WTC11 (cell line): ENCODE data around the gene NFATC1. TPM values are rescaled to one million over a fixed set of nuclear protein-coding genes. Genes with fewer than 3 reads are reported as not detected.

Experiments used
- ATAC-seq: fragments of 200-7000 bp; cut with Tn5 transposase; 2 replicates; pipeline ENCODE4 v1.10.0; 2021; ENCODE audit warnings: mild to moderate bottlenecking, moderate library complexity
- CTCF ChIA-PET: fragments of 300-600 bp; sonication (Branson Sonifier 250); formaldehyde crosslinking; loops from one replicate; lab custom pipeline; 2021; ENCODE audit warnings: antibody characterized with exemption; lab: Charles Lee
- POLR2A ChIA-PET: fragments of 350-600 bp; sonication (Branson Sonifier 250); formaldehyde crosslinking; loops from one replicate; lab custom pipeline; 2021; ENCODE audit warnings: antibody characterized with exemption; lab: Charles Lee
- DNase-seq: peaks from one replicate; pipeline ENCODE4 v3.0.0; 2021; ENCODE audit warnings: low spot score
- H3K27ac Mint-ChIP-seq: 2 replicates; pipeline ENCODE4 v1.8.0; 2021; ENCODE audit warnings: mixed read lengths
- H3K27me3 Mint-ChIP-seq: 2 replicates; pipeline ENCODE4 v1.8.0; 2021; ENCODE audit warnings: low read depth, mild to moderate bottlenecking, moderate library complexity, mixed read lengths
- H3K36me3 Mint-ChIP-seq: 2 replicates; pipeline ENCODE4 v1.8.0; 2021; ENCODE audit warnings: mixed read lengths
- H3K4me1 Mint-ChIP-seq: 2 replicates; pipeline ENCODE4 v1.8.0; 2022; ENCODE audit warnings: mixed read lengths
- H3K4me3 Mint-ChIP-seq: 2 replicates; pipeline ENCODE4 v1.8.0; 2021; ENCODE audit warnings: mild to moderate bottlenecking, moderate library complexity, mixed read lengths
- H3K9me3 Mint-ChIP-seq: 2 replicates; pipeline ENCODE4 v1.8.0; 2021; ENCODE audit warnings: mixed read lengths
- CREM ChIP-seq: sonication (generic); formaldehyde crosslinking; IDR thresholded peaks from 2 replicates; pipeline ENCODE4 v1.8.1; 2022; ENCODE audit warnings: mild to moderate bottlenecking, missing genetic modification reagents, moderate library complexity
- ETV6 ChIP-seq: sonication (generic); formaldehyde crosslinking; IDR thresholded peaks from 2 replicates; pipeline ENCODE4 v1.8.1; 2022; ENCODE audit warnings: mild to moderate bottlenecking, missing genetic modification reagents
- GTF2I ChIP-seq: fragments of 250-450 bp; sonication (Bioruptor Pico); conservative IDR thresholded peaks from 2 replicates; pipeline ENCODE4 v1.4.0; 2021; ENCODE audit warnings: mild to moderate bottlenecking
- JAZF1 ChIP-seq: fragments of 250-450 bp; sonication (Bioruptor Pico); IDR thresholded peaks from 2 replicates; pipeline ENCODE4 v1.9.0; 2021; ENCODE audit warnings: moderate library complexity, mild to moderate bottlenecking, inconsistent platforms
- JUN ChIP-seq: sonication (generic); formaldehyde crosslinking; IDR thresholded peaks from 2 replicates; pipeline ENCODE4 v1.8.0; 2023; ENCODE audit warnings: mild to moderate bottlenecking, missing genetic modification reagents
- KAT7 ChIP-seq: sonication (generic); formaldehyde crosslinking; IDR thresholded peaks from 2 replicates; pipeline ENCODE4 v1.8.1; 2023; ENCODE audit warnings: missing genetic modification reagents, mild to moderate bottlenecking, borderline replicate concordance
- MXD4 ChIP-seq: fragments of 250-450 bp; sonication (Bioruptor Pico); IDR thresholded peaks from 2 replicates; pipeline ENCODE4 v1.8.0; 2021; ENCODE audit warnings: mild to moderate bottlenecking, moderate library complexity, borderline replicate concordance
- NR1H2 ChIP-seq: sonication (generic); formaldehyde crosslinking; IDR thresholded peaks from 2 replicates; pipeline ENCODE4 v1.9.0; 2021; ENCODE audit warnings: mild to moderate bottlenecking, moderate library complexity, missing genetic modification reagents
- RORB ChIP-seq: fragments of 250-450 bp; sonication (Bioruptor Pico); IDR thresholded peaks from 2 replicates; pipeline ENCODE4 v1.9.0; 2021; ENCODE audit warnings: mild to moderate bottlenecking
- SMAD4 ChIP-seq: sonication (generic); formaldehyde crosslinking; IDR thresholded peaks from 2 replicates; pipeline ENCODE4 v1.8.0; 2022; ENCODE audit warnings: mild to moderate bottlenecking, missing genetic modification reagents
- TEAD1 ChIP-seq: sonication (generic); formaldehyde crosslinking; IDR thresholded peaks from 2 replicates; pipeline ENCODE4 v1.8.0; 2022; ENCODE audit warnings: mild to moderate bottlenecking, missing genetic modification reagents
- TEAD4 ChIP-seq: sonication (generic); formaldehyde crosslinking; IDR thresholded peaks from 2 replicates; pipeline ENCODE4 v1.8.0; 2022; ENCODE audit warnings: mild to moderate bottlenecking, missing genetic modification reagents
- USF2 ChIP-seq: sonication (generic); formaldehyde crosslinking; IDR thresholded peaks from 2 replicates; pipeline ENCODE4 v1.8.1; 2023; ENCODE audit warnings: mild to moderate bottlenecking, missing genetic modification reagents, moderate library complexity
- ZNF263 ChIP-seq: sonication (generic); formaldehyde crosslinking; IDR thresholded peaks from 2 replicates; pipeline ENCODE4 v1.8.1; 2022; ENCODE audit warnings: low read depth, mild to moderate bottlenecking, moderate library complexity, missing genetic modification reagents
- ZNF396 ChIP-seq: fragments of 250-450 bp; sonication (Bioruptor Pico); IDR thresholded peaks from 2 replicates; pipeline ENCODE4 v1.8.0; 2021; ENCODE audit warnings: mild to moderate bottlenecking, moderate library complexity, borderline replicate concordance
- total RNA-seq: library from RNA; stranded (reverse); gene quantifications from 3 replicates; pipeline ENCODE4 v1.2.3, GENCODE V29; 2021
- TF ChIP-seq, protein P1 (sequence below): fragments of 250-450 bp; sonication (Bioruptor Pico); IDR thresholded peaks from 2 replicates; pipeline ENCODE4 v1.9.0; 2021; ENCODE audit warnings: mild to moderate bottlenecking, borderline replicate concordance
- TF ChIP-seq, protein P2 (sequence below): sonication (generic); formaldehyde crosslinking; IDR thresholded peaks from 2 replicates; pipeline ENCODE4 v1.8.0; 2022; ENCODE audit warnings: missing genetic modification reagents
- TF ChIP-seq, protein P3 (sequence below): fragments of 250-450 bp; sonication (Bioruptor Pico); IDR thresholded peaks from 2 replicates; pipeline ENCODE4 v1.9.0; 2021; ENCODE audit warnings: moderate library complexity, mild to moderate bottlenecking, inconsistent platforms, borderline replicate concordance
- TF ChIP-seq, protein P4 (sequence below): sonication (generic); formaldehyde crosslinking; IDR thresholded peaks from 2 replicates; pipeline ENCODE4 v1.8.0; 2023; ENCODE audit warnings: missing genetic modification reagents
- TF ChIP-seq, protein P5 (sequence below): sonication (generic); formaldehyde crosslinking; IDR thresholded peaks from 2 replicates; pipeline ENCODE4 v1.8.1; 2022; ENCODE audit warnings: low read depth, missing genetic modification reagents, borderline replicate concordance

Gene NFATC1
- total RNA-seq, 1 experiment from 2014 or later, result 20.2 TPM

- ATAC-seq (no peak; the same call in 1 of the 2 replicates), DNase-seq (no peak)
- CTCF ChIA-PET, result interaction anchor here (0.9 kb wide), 1 partner anchor 9 kb away, joined by 3 read pairs; no protein-coding TSS in a partner anchor
- Mint-ChIP-seq H3K27me3 (peaks cover 5% of the 10 kb centered on the region; the same call in 1 of the 2 replicates), H3K27ac (peak overlapping the region; percentile 45), H3K9me3 (peaks cover 12% of the 10 kb centered on the region), H3K4me1 (peaks cover 26% of the 10 kb centered on the region), H3K4me3 (no peak overlapping the region), H3K36me3 (no peaks in the 10 kb centered on the region)
- no peak for TF ChIP-seq JUN
- no peak for TF ChIP-seq KAT7 (CRISPR knock-in tag)
- no peak for TF ChIP-seq SMAD4
- TF ChIP-seq, protein P1, sequence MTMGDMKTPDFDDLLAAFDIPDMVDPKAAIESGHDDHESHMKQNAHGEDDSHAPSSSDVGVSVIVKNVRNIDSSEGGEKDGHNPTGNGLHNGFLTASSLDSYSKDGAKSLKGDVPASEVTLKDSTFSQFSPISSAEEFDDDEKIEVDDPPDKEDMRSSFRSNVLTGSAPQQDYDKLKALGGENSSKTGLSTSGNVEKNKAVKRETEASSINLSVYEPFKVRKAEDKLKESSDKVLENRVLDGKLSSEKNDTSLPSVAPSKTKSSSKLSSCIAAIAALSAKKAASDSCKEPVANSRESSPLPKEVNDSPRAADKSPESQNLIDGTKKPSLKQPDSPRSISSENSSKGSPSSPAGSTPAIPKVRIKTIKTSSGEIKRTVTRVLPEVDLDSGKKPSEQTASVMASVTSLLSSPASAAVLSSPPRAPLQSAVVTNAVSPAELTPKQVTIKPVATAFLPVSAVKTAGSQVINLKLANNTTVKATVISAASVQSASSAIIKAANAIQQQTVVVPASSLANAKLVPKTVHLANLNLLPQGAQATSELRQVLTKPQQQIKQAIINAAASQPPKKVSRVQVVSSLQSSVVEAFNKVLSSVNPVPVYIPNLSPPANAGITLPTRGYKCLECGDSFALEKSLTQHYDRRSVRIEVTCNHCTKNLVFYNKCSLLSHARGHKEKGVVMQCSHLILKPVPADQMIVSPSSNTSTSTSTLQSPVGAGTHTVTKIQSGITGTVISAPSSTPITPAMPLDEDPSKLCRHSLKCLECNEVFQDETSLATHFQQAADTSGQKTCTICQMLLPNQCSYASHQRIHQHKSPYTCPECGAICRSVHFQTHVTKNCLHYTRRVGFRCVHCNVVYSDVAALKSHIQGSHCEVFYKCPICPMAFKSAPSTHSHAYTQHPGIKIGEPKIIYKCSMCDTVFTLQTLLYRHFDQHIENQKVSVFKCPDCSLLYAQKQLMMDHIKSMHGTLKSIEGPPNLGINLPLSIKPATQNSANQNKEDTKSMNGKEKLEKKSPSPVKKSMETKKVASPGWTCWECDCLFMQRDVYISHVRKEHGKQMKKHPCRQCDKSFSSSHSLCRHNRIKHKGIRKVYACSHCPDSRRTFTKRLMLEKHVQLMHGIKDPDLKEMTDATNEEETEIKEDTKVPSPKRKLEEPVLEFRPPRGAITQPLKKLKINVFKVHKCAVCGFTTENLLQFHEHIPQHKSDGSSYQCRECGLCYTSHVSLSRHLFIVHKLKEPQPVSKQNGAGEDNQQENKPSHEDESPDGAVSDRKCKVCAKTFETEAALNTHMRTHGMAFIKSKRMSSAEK (CRISPR knock-in tag), result no peak
- no peak for TF ChIP-seq GTF2I (CRISPR knock-in tag)
- TF ChIP-seq, protein P2, sequence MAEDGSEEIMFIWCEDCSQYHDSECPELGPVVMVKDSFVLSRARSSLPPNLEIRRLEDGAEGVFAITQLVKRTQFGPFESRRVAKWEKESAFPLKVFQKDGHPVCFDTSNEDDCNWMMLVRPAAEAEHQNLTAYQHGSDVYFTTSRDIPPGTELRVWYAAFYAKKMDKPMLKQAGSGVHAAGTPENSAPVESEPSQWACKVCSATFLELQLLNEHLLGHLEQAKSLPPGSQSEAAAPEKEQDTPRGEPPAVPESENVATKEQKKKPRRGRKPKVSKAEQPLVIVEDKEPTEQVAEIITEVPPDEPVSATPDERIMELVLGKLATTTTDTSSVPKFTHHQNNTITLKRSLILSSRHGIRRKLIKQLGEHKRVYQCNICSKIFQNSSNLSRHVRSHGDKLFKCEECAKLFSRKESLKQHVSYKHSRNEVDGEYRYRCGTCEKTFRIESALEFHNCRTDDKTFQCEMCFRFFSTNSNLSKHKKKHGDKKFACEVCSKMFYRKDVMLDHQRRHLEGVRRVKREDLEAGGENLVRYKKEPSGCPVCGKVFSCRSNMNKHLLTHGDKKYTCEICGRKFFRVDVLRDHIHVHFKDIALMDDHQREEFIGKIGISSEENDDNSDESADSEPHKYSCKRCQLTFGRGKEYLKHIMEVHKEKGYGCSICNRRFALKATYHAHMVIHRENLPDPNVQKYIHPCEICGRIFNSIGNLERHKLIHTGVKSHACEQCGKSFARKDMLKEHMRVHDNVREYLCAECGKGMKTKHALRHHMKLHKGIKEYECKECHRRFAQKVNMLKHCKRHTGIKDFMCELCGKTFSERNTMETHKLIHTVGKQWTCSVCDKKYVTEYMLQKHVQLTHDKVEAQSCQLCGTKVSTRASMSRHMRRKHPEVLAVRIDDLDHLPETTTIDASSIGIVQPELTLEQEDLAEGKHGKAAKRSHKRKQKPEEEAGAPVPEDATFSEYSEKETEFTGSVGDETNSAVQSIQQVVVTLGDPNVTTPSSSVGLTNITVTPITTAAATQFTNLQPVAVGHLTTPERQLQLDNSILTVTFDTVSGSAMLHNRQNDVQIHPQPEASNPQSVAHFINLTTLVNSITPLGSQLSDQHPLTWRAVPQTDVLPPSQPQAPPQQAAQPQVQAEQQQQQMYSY, result no peak
- no peak for TF ChIP-seq TEAD1
- TF ChIP-seq, protein P3, sequence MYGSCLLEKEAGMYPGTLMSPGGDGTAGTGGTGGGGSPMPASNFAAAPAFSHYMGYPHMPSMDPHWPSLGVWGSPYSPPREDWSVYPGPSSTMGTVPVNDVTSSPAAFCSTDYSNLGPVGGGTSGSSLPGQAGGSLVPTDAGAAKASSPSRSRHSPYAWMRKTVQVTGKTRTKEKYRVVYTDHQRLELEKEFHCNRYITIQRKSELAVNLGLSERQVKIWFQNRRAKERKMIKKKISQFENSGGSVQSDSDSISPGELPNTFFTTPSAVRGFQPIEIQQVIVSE (CRISPR knock-in tag), result no peak
- no peak for TF ChIP-seq RORB (CRISPR knock-in tag)
- POLR2A ChIA-PET, result interaction anchor here (1.2 kb wide), 1 partner anchor 170 kb away, joined by 3 read pairs; no protein-coding TSS in a partner anchor
Observed at GRCh38 chr18:79566771-79567431, 171.2 kb downstream of the NFATC1 start.

DNA sequence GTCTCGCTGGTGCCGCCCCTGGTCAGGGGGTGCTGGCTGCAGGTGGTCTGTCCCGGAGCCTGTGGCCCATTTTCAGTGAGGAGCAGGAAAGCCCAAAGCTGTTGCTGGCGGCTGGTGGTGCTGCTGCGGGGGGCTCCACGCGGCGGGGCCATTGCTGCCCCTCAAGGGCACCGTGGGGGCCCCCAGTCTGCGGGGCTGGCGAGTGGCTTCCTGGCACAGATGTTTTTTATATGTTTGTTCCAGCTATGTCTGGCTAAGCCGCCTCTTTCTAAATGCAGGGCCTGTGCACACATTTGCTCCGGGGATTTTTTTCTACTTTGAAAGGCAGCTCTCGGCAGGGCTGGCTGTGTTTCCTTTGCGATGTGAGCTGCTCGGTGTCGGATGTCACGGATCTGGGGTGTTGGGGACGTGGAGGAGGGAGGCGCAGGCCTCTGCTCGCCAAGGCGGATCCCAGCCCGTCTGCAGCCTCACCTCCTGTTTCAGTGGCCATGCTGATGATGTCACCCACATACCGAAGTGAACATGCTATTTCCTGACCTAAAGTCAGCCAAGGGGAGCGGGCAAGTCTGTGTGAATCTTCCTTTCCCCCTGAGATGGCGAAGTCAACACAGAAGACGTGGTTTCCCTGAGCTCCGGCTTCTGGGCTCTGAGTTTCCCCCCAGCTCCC lies 171.9 kb downstream of the NFATC1 start:
- no peak for TF ChIP-seq NR1H2 (CRISPR knock-in tag)
- no peak for TF ChIP-seq ETV6 (CRISPR knock-in tag)
- TF ChIP-seq, protein P4, sequence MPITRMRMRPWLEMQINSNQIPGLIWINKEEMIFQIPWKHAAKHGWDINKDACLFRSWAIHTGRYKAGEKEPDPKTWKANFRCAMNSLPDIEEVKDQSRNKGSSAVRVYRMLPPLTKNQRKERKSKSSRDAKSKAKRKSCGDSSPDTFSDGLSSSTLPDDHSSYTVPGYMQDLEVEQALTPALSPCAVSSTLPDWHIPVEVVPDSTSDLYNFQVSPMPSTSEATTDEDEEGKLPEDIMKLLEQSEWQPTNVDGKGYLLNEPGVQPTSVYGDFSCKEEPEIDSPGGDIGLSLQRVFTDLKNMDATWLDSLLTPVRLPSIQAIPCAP, result no peak
- no peak for TF ChIP-seq SMAD4
- TF ChIP-seq ZNF263 (CRISPR knock-in tag), result no peak
- TF ChIP-seq JAZF1, result no peak
- no peak for TF ChIP-seq CREM (CRISPR knock-in tag)
- no peak for TF ChIP-seq ZNF396
- TF ChIP-seq TEAD4 (CRISPR knock-in tag), result no peak
- no peak for TF ChIP-seq MXD4 (CRISPR knock-in tag)
- TF ChIP-seq USF2 (CRISPR knock-in tag), result no peak
- TF ChIP-seq, protein P5, sequence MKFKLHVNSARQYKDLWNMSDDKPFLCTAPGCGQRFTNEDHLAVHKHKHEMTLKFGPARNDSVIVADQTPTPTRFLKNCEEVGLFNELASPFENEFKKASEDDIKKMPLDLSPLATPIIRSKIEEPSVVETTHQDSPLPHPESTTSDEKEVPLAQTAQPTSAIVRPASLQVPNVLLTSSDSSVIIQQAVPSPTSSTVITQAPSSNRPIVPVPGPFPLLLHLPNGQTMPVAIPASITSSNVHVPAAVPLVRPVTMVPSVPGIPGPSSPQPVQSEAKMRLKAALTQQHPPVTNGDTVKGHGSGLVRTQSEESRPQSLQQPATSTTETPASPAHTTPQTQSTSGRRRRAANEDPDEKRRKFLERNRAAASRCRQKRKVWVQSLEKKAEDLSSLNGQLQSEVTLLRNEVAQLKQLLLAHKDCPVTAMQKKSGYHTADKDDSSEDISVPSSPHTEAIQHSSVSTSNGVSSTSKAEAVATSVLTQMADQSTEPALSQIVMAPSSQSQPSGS (CRISPR knock-in tag), result no peak
- Mint-ChIP-seq H3K4me1 (peaks cover 26% of the 10 kb centered on the region), H3K27ac (peak overlapping the region; percentile 83), H3K27me3 (peaks cover 5% of the 10 kb centered on the region; the same call in 1 of the 2 replicates), H3K9me3 (peaks cover 18% of the 10 kb centered on the region), H3K36me3 (peaks cover 5% of the 10 kb centered on the region), H3K4me3 (no peak overlapping the region)
- ChIA-PET POLR2A (interaction anchor here (1.2 kb wide), 1 partner anchor 171 kb away, joined by 3 read pairs; no protein-coding TSS in a partner anchor), CTCF (interaction anchor here (0.9 kb wide), 2 partner anchors 9 to 187 kb away, joined by 3 read pairs; no protein-coding TSS in a partner anchor)
- peak; percentile 54 for DNase-seq
- ATAC-seq, result peak; percentile 94
